ENCODE data around the gene EEF1G.

EEF1G gene

GRCh38 chr11:62542750-62543567, 30.7 kb downstream of the EEF1G start (continued):
- TF ChIP-seq, protein P1, sequence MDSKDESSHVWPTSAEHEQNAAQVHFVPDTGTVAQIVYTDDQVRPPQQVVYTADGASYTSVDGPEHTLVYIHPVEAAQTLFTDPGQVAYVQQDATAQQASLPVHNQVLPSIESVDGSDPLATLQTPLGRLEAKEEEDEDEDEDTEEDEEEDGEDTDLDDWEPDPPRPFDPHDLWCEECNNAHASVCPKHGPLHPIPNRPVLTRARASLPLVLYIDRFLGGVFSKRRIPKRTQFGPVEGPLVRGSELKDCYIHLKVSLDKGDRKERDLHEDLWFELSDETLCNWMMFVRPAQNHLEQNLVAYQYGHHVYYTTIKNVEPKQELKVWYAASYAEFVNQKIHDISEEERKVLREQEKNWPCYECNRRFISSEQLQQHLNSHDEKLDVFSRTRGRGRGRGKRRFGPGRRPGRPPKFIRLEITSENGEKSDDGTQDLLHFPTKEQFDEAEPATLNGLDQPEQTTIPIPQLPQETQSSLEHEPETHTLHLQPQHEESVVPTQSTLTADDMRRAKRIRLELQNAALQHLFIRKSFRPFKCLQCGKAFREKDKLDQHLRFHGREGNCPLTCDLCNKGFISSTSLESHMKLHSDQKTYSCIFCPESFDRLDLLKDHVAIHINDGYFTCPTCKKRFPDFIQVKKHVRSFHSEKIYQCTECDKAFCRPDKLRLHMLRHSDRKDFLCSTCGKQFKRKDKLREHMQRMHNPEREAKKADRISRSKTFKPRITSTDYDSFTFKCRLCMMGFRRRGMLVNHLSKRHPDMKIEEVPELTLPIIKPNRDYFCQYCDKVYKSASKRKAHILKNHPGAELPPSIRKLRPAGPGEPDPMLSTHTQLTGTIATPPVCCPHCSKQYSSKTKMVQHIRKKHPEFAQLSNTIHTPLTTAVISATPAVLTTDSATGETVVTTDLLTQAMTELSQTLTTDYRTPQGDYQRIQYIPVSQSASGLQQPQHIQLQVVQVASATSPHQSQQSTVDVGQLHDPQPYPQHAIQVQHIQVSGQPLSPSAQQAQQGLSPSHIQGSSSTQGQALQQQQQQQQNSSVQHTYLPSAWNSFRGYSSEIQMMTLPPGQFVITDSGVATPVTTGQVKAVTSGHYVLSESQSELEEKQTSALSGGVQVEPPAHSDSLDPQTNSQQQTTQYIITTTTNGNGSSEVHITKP (tag by site-specific recombination; IDR thresholded peaks at IDR 0.05), result peak; percentile 92
- TF ChIP-seq ZNF654 (tag by site-specific recombination; IDR thresholded peaks at IDR 0.05; ENCODE audit: low read depth) (peak; percentile 58), ZNF248 (tag by site-specific recombination; IDR thresholded peaks at IDR 0.05) (no peak), ZNF514 (tag by site-specific recombination; IDR thresholded peaks at IDR 0.05) (no peak), ZFHX2 (tag by site-specific recombination; conservative IDR thresholded peaks at IDR 0.05) (no peak), ZNF792 (tag by site-specific recombination; IDR thresholded peaks at IDR 0.05) (no peak), HOXD13 (CRISPR knock-in tag; IDR thresholded peaks at IDR 0.05; ENCODE audit: borderline replicate concordance) (no peak), ZNF692 (tag by site-specific recombination; IDR thresholded peaks at IDR 0.05) (0 out of 2 replicates have a peak, but pooled peaks have one; percentile 32), ZSCAN30 (tag by site-specific recombination; IDR thresholded peaks at IDR 0.05) (peak; percentile 56; the same call in 1 of the 2 replicates), ZBTB17 (tag by site-specific recombination; IDR thresholded peaks at IDR 0.05) (peak; percentile 76), ZNF560 (tag by site-specific recombination; IDR thresholded peaks at IDR 0.05; ENCODE audit: borderline replicate concordance) (no peak), ZNF121 (tag by site-specific recombination; IDR thresholded peaks at IDR 0.05) (no peak), GLIS1 (tag by site-specific recombination; IDR thresholded peaks at IDR 0.05) (peak; percentile 89), SP7 (tag by site-specific recombination; IDR thresholded peaks at IDR 0.05) (0 out of 2 replicates have a peak, but pooled peaks have one; percentile 33), ZNF561 (tag by site-specific recombination; IDR thresholded peaks at IDR 0.05; ENCODE audit: borderline replicate concordance) (no peak), ZNF16 (tag by site-specific recombination; IDR thresholded peaks at IDR 0.05; ENCODE audit: low read depth) (no peak), ZNF133 (tag by site-specific recombination; IDR thresholded peaks at IDR 0.05) (no peak), SP3 (tag by site-specific recombination; IDR thresholded peaks at IDR 0.05) (0 out of 2 replicates have a peak, but pooled peaks have one; percentile 18), ZNF830 (tag by site-specific recombination; IDR thresholded peaks at IDR 0.05; ENCODE audit: low read depth) (no peak), KLF16 (tag by site-specific recombination; IDR thresholded peaks at IDR 0.05) (peak; percentile 57; the same call in 1 of the 2 replicates), ZNF600 (tag by site-specific recombination; IDR thresholded peaks at IDR 0.05) (peak; percentile 60), ZNF677 (tag by site-specific recombination; IDR thresholded peaks at IDR 0.05) (no peak), ZNF510 (tag by site-specific recombination; IDR thresholded peaks at IDR 0.05; ENCODE audit: insufficient replicate concordance) (no peak), KLF1 (tag by site-specific recombination; IDR thresholded peaks at IDR 0.05) (peak; percentile 77), MZF1 (tag by site-specific recombination; IDR thresholded peaks at IDR 0.05; ENCODE audit: borderline replicate concordance) (no peak), ZBTB7A (tag by site-specific recombination; IDR thresholded peaks at IDR 0.05; ENCODE audit: low read depth) (no peak), ZNF707 (tag by site-specific recombination; IDR thresholded peaks at IDR 0.05) (no peak)
- TF ChIP-seq, protein P2, sequence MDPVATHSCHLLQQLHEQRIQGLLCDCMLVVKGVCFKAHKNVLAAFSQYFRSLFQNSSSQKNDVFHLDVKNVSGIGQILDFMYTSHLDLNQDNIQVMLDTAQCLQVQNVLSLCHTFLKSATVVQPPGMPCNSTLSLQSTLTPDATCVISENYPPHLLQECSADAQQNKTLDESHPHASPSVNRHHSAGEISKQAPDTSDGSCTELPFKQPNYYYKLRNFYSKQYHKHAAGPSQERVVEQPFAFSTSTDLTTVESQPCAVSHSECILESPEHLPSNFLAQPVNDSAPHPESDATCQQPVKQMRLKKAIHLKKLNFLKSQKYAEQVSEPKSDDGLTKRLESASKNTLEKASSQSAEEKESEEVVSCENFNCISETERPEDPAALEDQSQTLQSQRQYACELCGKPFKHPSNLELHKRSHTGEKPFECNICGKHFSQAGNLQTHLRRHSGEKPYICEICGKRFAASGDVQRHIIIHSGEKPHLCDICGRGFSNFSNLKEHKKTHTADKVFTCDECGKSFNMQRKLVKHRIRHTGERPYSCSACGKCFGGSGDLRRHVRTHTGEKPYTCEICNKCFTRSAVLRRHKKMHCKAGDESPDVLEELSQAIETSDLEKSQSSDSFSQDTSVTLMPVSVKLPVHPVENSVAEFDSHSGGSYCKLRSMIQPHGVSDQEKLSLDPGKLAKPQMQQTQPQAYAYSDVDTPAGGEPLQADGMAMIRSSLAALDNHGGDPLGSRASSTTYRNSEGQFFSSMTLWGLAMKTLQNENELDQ (tag by site-specific recombination; IDR thresholded peaks at IDR 0.05; ENCODE audit: low read depth), result no peak
- TF ChIP-seq, protein P3, sequence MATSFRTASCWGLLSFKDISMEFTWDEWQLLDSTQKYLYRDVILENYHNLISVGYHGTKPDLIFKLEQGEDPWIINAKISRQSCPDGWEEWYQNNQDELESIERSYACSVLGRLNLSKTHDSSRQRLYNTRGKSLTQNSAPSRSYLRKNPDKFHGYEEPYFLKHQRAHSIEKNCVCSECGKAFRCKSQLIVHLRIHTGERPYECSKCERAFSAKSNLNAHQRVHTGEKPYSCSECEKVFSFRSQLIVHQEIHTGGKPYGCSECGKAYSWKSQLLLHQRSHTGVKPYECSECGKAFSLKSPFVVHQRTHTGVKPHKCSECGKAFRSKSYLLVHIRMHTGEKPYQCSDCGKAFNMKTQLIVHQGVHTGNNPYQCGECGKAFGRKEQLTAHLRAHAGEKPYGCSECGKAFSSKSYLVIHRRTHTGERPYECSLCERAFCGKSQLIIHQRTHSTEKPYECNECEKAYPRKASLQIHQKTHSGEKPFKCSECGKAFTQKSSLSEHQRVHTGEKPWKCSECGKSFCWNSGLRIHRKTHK (tag by site-specific recombination; IDR thresholded peaks at IDR 0.05), result no peak
